Ishikawa (cell line): Measurements from ENCODE around the gene ZCCHC10.

Experiments
- CEBPB ChIP-seq: IDR thresholded peaks from 2 replicates; pipeline ENCODE4 v1.6.1; 2012
- MAX ChIP-seq: IDR thresholded peaks from 2 replicates; pipeline ENCODE4 v1.6.1; 2012
- NFIC ChIP-seq: IDR thresholded peaks from 2 replicates; pipeline ENCODE4 v1.6.1; 2012
- RAD21 ChIP-seq: IDR thresholded peaks from 2 replicates; pipeline ENCODE4 v1.6.1; 2012; ENCODE audit warnings: low read depth
- REST ChIP-seq: IDR thresholded peaks from 2 replicates; pipeline ENCODE4 v1.6.1; 2012; ENCODE audit warnings: low read depth, mild to moderate bottlenecking
- TCF12 ChIP-seq: IDR thresholded peaks from 2 replicates; pipeline ENCODE4 v1.6.1; 2012; ENCODE audit warnings: low read depth
- ZBTB7A ChIP-seq: IDR thresholded peaks from 2 replicates; pipeline ENCODE4 v1.6.1; 2012; ENCODE audit warnings: low read depth

- no peak for TF ChIP-seq REST
- no peak for TF ChIP-seq MAX
- TF ChIP-seq NFIC = no peak
- no peak for TF ChIP-seq CEBPB
- no peak for TF ChIP-seq TCF12
- no peak for TF ChIP-seq ZBTB7A
- no peak for TF ChIP-seq RAD21
These were observed 37.6 kb upstream of the ZCCHC10 start for GRCh38 chr5:133063965-133064364.
